Epithelial cell of esophagus (primary cell): ENCODE results near the gene GPC5.

Experiments
- DNase-seq: peaks from one replicate; pipeline ENCODE4 v3.0.0; 2010; ENCODE audit warnings: low read depth
- H3K4me3 ChIP-seq: 2 replicates; pipeline ENCODE4 v1.5.1; 2011; ENCODE audit warnings: mild to moderate bottlenecking, low read length, control low read depth
- CTCF ChIP-seq: IDR thresholded peaks from 2 replicates; pipeline ENCODE4 v1.5.1; 2011; ENCODE audit warnings: low read depth, mild to moderate bottlenecking, low read length, control low read depth, inconsistent platforms; ENCODE audit not compliant: insufficient read depth; ENCODE audit errors: missing control alignments

The GPC5 gene

GRCh38 chr13:92297971-92298942 lies 899.8 kb downstream of the GPC5 start:
- no peak overlapping the region for H3K4me3 ChIP-seq
- no peak for DNase-seq
- no peak for TF ChIP-seq CTCF

DNA sequence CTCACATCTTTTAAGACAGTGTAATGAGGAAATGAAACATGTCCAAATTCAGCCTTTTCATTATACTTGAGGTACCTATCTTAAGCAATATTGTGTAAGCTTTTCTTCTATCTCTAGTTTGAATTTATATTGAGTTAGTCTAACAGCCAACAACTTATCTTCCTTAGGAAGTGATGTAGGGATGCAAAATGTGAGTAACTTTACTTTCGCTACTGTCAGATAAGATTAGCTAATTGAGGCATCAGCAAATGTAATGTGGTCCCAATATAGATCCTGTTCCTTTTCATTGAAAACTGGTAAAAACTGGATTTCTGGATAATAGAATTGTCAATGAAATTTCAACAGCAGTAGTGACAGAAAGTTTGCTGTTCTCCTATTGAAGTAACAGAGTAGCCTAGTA lies 902.2 kb downstream of the GPC5 start:
- no peak overlapping the region for H3K4me3 ChIP-seq
- no peak for DNase-seq
- no peak for TF ChIP-seq CTCF

DNA sequence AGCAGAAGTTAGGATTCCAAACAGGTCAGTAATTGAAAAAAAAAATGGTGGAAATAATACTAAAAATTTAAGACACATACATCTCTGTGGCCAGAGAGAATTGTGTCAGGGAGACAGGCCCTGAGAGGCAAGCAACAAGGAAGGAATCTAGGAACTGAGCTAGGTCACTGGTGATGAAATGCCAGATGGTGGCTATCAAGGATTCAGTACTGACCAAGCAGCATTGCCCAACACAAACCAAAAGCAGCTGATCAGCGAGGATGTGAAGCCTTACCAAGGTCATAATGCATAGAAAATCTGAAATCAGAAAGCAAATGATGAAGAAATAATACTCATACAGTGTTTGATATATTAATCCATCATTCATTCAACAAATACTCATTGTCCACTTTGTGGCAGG lies 905.0 kb downstream of the GPC5 start:
- no peak for DNase-seq

DNA sequence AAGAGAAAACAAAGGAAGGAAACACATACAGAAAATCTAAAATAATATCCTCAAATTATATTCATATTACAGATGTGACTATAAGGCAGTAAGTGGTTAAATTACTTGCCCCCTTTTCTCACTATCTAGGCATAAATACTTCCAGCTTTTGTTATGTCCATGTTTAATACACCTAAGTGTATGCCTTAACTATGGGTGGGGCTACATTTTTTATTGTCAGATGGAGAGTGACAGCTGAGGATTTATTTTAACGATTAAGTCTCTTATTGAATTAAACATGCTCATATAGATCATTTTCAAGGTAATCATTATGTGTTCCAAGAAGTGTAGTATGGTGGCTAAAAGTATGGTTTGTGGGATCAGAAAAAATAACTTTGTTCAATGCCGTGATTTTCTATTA lies 909.3 kb downstream of the GPC5 start:
- no peak overlapping the region for H3K4me3 ChIP-seq
- DNase-seq: no peak
- TF ChIP-seq CTCF: no peak

More for the DNA sequence above, 905.0 kb downstream of the GPC5 start:
- TF ChIP-seq CTCF: no peak
- H3K4me3 ChIP-seq: no peak overlapping the region

- TF ChIP-seq CTCF: no peak
- no peak for DNase-seq
- H3K4me3 ChIP-seq: no peak overlapping the region
Observed at GRCh38 chr13:92312823-92313222, 914.4 kb downstream of the GPC5 start.

DNA sequence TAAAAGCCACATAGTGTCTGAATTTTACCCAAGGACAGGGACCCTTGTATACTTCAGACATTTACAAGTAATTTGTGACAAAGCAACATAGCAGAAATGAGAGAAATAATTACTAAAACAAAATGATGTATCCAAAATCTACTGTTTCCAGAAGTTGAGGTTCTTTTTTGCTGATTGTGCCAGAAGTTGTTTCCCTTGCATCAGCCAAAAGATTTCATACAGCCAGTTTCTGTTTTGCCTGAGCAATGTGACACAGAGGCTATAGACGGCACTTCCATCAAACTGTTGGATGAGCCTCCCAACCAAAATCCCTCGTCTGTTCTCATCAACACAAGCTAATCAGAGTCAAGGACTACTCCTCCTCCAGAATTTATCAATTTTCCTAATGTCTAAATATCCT lies 915.0 kb downstream of the GPC5 start:
- no peak for DNase-seq
- no peak for TF ChIP-seq CTCF
- H3K4me3 ChIP-seq: no peak overlapping the region

- no peak for TF ChIP-seq CTCF
- H3K4me3 ChIP-seq: no peak overlapping the region
- no peak for DNase-seq
Observed at GRCh38 chr13:92315265-92315664, 916.8 kb downstream of the GPC5 start.
